Measurements from ENCODE around the gene BTD. TPM values are rescaled to one million over a fixed set of nuclear protein-coding genes. Genes with fewer than 3 reads are reported as not detected.

The BTD gene
- total RNA-seq, 1 experiment from 2014 or later = 15.6 TPM

GRCh38 chr3:15579051-15579450 is 22.5 kb upstream of the BTD start:
- H4K20me1 ChIP-seq (ENCODE audit: insufficient read depth) = no peaks in the 10 kb centered on the region
- no TSS peak for BruUV-seq (replicated peaks)
- H3K9me3 ChIP-seq (ENCODE audit: insufficient read depth, low read depth) = no peaks in the 10 kb centered on the region
- ChIA-PET POLR2A (ENCODE audit: unreplicated experiment) (no interaction called here), CTCF (no interaction called here)
- H3K4me1 ChIP-seq (replicated peaks; ENCODE audit: insufficient read depth) = no peaks in the 10 kb centered on the region
- no peaks in the 10 kb centered on the region for H3K9me2 ChIP-seq (ENCODE audit: insufficient read depth)
- no peak overlapping the region for H2AFZ ChIP-seq
- no peak overlapping the region for H3K4me3 ChIP-seq
- DNase-seq = no peak
- H3K36me3 ChIP-seq (ENCODE audit: low read depth) = peaks cover 12% of the 10 kb centered on the region
- no peaks in the 10 kb centered on the region for H3K79me2 ChIP-seq (ENCODE audit: low read depth)
- TF ChIP-seq, protein P1, sequence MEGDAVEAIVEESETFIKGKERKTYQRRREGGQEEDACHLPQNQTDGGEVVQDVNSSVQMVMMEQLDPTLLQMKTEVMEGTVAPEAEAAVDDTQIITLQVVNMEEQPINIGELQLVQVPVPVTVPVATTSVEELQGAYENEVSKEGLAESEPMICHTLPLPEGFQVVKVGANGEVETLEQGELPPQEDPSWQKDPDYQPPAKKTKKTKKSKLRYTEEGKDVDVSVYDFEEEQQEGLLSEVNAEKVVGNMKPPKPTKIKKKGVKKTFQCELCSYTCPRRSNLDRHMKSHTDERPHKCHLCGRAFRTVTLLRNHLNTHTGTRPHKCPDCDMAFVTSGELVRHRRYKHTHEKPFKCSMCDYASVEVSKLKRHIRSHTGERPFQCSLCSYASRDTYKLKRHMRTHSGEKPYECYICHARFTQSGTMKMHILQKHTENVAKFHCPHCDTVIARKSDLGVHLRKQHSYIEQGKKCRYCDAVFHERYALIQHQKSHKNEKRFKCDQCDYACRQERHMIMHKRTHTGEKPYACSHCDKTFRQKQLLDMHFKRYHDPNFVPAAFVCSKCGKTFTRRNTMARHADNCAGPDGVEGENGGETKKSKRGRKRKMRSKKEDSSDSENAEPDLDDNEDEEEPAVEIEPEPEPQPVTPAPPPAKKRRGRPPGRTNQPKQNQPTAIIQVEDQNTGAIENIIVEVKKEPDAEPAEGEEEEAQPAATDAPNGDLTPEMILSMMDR (conservative IDR thresholded peaks at IDR 0.05) = no peak
- TF ChIP-seq EZH2 (IDR thresholded peaks at IDR 0.05; ENCODE audit: low read depth) = no peak
- H3F3A ChIP-seq (ENCODE audit: insufficient read depth, low read depth) = no peaks in the 10 kb centered on the region
- H3K4me2 ChIP-seq = no peak overlapping the region
- no peaks in the 10 kb centered on the region for H3K27me3 ChIP-seq (ENCODE audit: insufficient read depth, low read depth)
- H3K27ac ChIP-seq = no peak overlapping the region
- intact Hi-C loops (cut with micrococcal nuclease; ENCODE audit: unreplicated experiment) = no loop called here

DNA sequence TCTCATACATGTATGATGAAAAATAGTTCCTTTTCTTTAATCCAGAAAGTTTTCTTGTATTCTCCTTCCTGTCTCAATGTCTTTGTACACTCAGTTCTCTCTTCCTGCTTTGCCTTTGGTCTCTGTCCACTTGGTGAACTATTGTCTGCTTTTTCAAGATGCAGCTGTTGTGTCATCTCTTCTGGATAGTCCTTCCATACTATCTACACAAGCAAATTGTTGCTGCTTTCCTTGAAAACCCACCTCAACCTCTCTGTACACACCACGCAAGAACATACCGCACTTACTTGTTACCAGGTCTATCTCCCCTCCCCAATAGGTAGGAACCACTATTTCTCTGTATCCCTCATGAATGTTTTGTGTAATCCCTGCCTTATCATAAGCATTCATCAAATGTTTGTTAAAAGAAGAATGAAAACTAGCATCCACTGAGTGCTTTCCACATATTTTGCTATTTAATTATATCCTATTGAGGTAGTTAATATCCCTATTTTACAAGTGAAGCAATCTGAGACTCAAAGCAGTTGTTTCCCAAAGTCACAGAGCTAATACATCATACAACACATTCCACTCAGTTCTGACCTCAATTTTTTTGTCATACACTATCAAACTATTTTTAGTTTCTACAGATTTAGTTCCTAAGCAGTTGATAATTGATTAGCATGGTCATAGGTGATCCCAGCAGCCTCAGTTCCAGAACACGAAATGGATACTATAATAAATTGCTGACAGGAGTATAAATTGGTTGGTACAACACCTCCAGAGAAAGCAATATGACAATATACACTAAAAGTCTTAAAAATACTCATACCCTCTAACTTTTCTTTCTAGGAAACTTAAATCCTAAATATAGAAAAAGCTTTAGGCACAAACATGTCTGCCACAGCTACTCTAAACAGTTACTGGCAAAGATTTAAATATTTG is 19.8 kb upstream of the BTD start:
- Histone ChIP-seq H3K9me3 (ENCODE audit: insufficient read depth, low read depth) (no peaks in the 10 kb centered on the region), H3K9me2 (ENCODE audit: insufficient read depth) (no peaks in the 10 kb centered on the region), H4K20me1 (ENCODE audit: insufficient read depth) (no peaks in the 10 kb centered on the region), H3K4me1 (replicated peaks; ENCODE audit: insufficient read depth) (no peaks in the 10 kb centered on the region), H3K79me2 (ENCODE audit: low read depth) (no peaks in the 10 kb centered on the region), H3K27me3 (ENCODE audit: insufficient read depth, low read depth) (no peaks in the 10 kb centered on the region), H3K36me3 (ENCODE audit: low read depth) (peaks cover 12% of the 10 kb centered on the region), H3K4me3 (no peak overlapping the region), H3F3A (ENCODE audit: insufficient read depth, low read depth) (no peaks in the 10 kb centered on the region), H3K4me2 (no peak overlapping the region), H2AFZ (no peak overlapping the region), H3K27ac (no peak overlapping the region)
- intact Hi-C loops (cut with micrococcal nuclease; ENCODE audit: unreplicated experiment) = no loop called here
- no peak for DNase-seq
- POLR2A ChIA-PET (ENCODE audit: unreplicated experiment) = no interaction called here
- CTCF ChIA-PET = interaction anchor here (0.6 kb wide), 1 partner anchor 215 kb away, joined by 4 read pairs; no protein-coding TSS in a partner anchor
- BruUV-seq (replicated peaks) = no TSS peak
- TF ChIP-seq, protein P1 (conservative IDR thresholded peaks at IDR 0.05) = no peak

GRCh38 chr3:15585111-15585845 is 16.3 kb upstream of the BTD start:
- H3K4me1 ChIP-seq (replicated peaks; ENCODE audit: insufficient read depth) = no peaks in the 10 kb centered on the region
- CTCF ChIA-PET = interaction anchor here (0.6 kb wide), 1 partner anchor 477 kb away, joined by 3 read pairs; no protein-coding TSS in a partner anchor
- no peaks in the 10 kb centered on the region for H3F3A ChIP-seq (ENCODE audit: insufficient read depth, low read depth)
- H2AFZ ChIP-seq = no peak overlapping the region
- peaks cover 17% of the 10 kb centered on the region for H3K36me3 ChIP-seq (ENCODE audit: low read depth)
- intact Hi-C loops (cut with micrococcal nuclease; ENCODE audit: unreplicated experiment) = no loop called here
- no peak for DNase-seq
- no peaks in the 10 kb centered on the region for H3K9me2 ChIP-seq (ENCODE audit: insufficient read depth)
- TF ChIP-seq EZH2 (IDR thresholded peaks at IDR 0.05; ENCODE audit: low read depth) = no peak
- TF ChIP-seq, protein P1 (conservative IDR thresholded peaks at IDR 0.05) = no peak
- no peak overlapping the region for H3K27ac ChIP-seq
- no peak overlapping the region for H3K4me3 ChIP-seq
- no peak overlapping the region for H3K4me2 ChIP-seq
- no TSS peak for BruUV-seq (replicated peaks)
- H3K79me2 ChIP-seq (ENCODE audit: low read depth) = no peaks in the 10 kb centered on the region
- POLR2A ChIA-PET (ENCODE audit: unreplicated experiment) = no interaction called here
- no peaks in the 10 kb centered on the region for H4K20me1 ChIP-seq (ENCODE audit: insufficient read depth)
- no peaks in the 10 kb centered on the region for H3K27me3 ChIP-seq (ENCODE audit: insufficient read depth, low read depth)
- no peaks in the 10 kb centered on the region for H3K9me3 ChIP-seq (ENCODE audit: insufficient read depth, low read depth)
